Neural progenitor cell (in vitro differentiated cells): ENCODE data around the gene ATG5. TPM values are rescaled to one million over a fixed set of nuclear protein-coding genes. Genes with fewer than 3 reads are reported as not detected.
"Not testable (repeated sequence)": the region's sequence is repeated elsewhere in the genome, so short reads cannot be mapped to it uniquely, and the experiment has no call there.

Experiments used
- DNase-seq: peaks from one replicate; pipeline ENCODE4 v3.0.0-alpha.2; 2016; ENCODE audit warnings: low spot score
- H2AFZ ChIP-seq: fragments of 200-600 bp; sonication (generic); replicated peaks from 2 replicates; pipeline ENCODE4 v1.6.1; 2016; ENCODE audit warnings: antibody characterized with exemption
- H3F3A ChIP-seq: fragments of 200-600 bp; sonication (generic); 2 replicates; pipeline ENCODE4 v1.6.1; 2016; ENCODE audit warnings: antibody characterized with exemption, low read depth
- H3K27ac ChIP-seq: fragments of 200-600 bp; sonication (generic); 2 replicates; pipeline ENCODE4 v1.5.1; 2016; ENCODE audit warnings: mild to moderate bottlenecking
- H3K27me3 ChIP-seq: fragments of 200-600 bp; sonication (generic); 2 replicates; pipeline ENCODE4 v1.6.1; 2016; ENCODE audit warnings: mild to moderate bottlenecking, moderate library complexity
- H3K36me3 ChIP-seq: fragments of 200-600 bp; sonication (generic); 2 replicates; pipeline ENCODE4 v1.5.1; 2016
- H3K4me1 ChIP-seq: fragments of 200-600 bp; sonication (generic); 2 replicates; pipeline ENCODE4 v1.6.1; 2016; ENCODE audit warnings: mixed run types
- H3K4me2 ChIP-seq: fragments of 200-600 bp; sonication (generic); 2 replicates; pipeline ENCODE4 v1.6.1; 2016
- H3K4me3 ChIP-seq: fragments of 200-600 bp; sonication (generic); 2 replicates; pipeline ENCODE4 v1.5.1; 2016
- H3K79me2 ChIP-seq: fragments of 200-600 bp; sonication (generic); 2 replicates; pipeline ENCODE4 v1.6.1; 2016; ENCODE audit warnings: low read depth
- H3K9ac ChIP-seq: fragments of 200-600 bp; sonication (generic); 2 replicates; pipeline ENCODE4 v1.6.1; 2016
- H3K9me3 ChIP-seq: fragments of 200-600 bp; sonication (generic); 2 replicates; pipeline ENCODE4 v1.5.1; 2016; ENCODE audit warnings: low read depth
- H4K20me1 ChIP-seq: fragments of 200-600 bp; sonication (generic); 2 replicates; pipeline ENCODE4 v1.6.1; 2016; ENCODE audit warnings: low read depth
- H3K27ac Mint-ChIP-seq: 3 replicates; pipeline ENCODE4 v1.8.0; 2021; ENCODE audit warnings: mixed read lengths
- H3K27me3 Mint-ChIP-seq: 2 replicates; pipeline ENCODE4 v1.8.0; 2022; ENCODE audit warnings: low read depth, mild to moderate bottlenecking, inconsistent platforms, moderate library complexity, mixed read lengths; ENCODE audit not compliant: insufficient read depth
- H3K36me3 Mint-ChIP-seq: 3 replicates; pipeline ENCODE4 v1.8.0; 2021; ENCODE audit warnings: mixed read lengths
- H3K4me1 Mint-ChIP-seq: 3 replicates; pipeline ENCODE4 v1.8.0; 2021; ENCODE audit warnings: mixed read lengths
- H3K4me3 Mint-ChIP-seq: 3 replicates; pipeline ENCODE4 v1.8.0; 2021; ENCODE audit warnings: mild to moderate bottlenecking, moderate library complexity, mixed read lengths
- H3K9me3 Mint-ChIP-seq: 3 replicates; pipeline ENCODE4 v1.8.0; 2020; ENCODE audit warnings: mixed read lengths
- EZH2 ChIP-seq: fragments of 200-600 bp; sonication (generic); IDR thresholded peaks from 2 replicates; pipeline ENCODE4 v1.6.1; 2017; ENCODE audit warnings: antibody characterized with exemption, mild to moderate bottlenecking, moderate library complexity
- EZH2phosphoT487 ChIP-seq: fragments of 200-600 bp; sonication (generic); IDR thresholded peaks from 2 replicates; pipeline ENCODE4 v1.6.1; 2017; ENCODE audit warnings: antibody characterized with exemption
- total RNA-seq: library from RNA; depleted of rRNA; stranded (reverse); fragments of >200 nt; gene quantifications from 2 replicates; pipeline ENCODE4 v1.2.3, GENCODE V29; 2015; ENCODE audit warnings: low replicate concordance
- TF ChIP-seq, protein P1 (sequence below): fragments of 200-600 bp; sonication (generic); IDR thresholded peaks from 2 replicates; pipeline ENCODE4 v1.5.1; 2017; ENCODE audit warnings: antibody characterized with exemption, mild to moderate bottlenecking

The ATG5 gene
- total RNA-seq, 1 donor from 2014 or later = 45.0 TPM

GRCh38 chr6:106272287-106272686, 53.3 kb downstream of the ATG5 start:
- no peaks in the 10 kb centered on the region for H3K4me1 Mint-ChIP-seq
- peaks cover 63% of the 10 kb centered on the region for H3K79me2 ChIP-seq
- no peak overlapping the region for H3K27ac ChIP-seq
- peaks cover 14% of the 10 kb centered on the region for H3K9me3 Mint-ChIP-seq
- no peaks in the 10 kb centered on the region for H3K36me3 ChIP-seq
- no peak overlapping the region for H3K4me3 Mint-ChIP-seq
- H3K36me3 Mint-ChIP-seq = peaks cover 8% of the 10 kb centered on the region
- H3K4me3 ChIP-seq = no peak overlapping the region
- H3K27ac Mint-ChIP-seq = no peak overlapping the region
- no peak overlapping the region for H3K4me2 ChIP-seq
- DNase-seq = no peak
- no peak overlapping the region for H3K9ac ChIP-seq
- H3K27me3 Mint-ChIP-seq = no peaks in the 10 kb centered on the region
- H3K4me1 ChIP-seq = no peaks in the 10 kb centered on the region
- TF ChIP-seq EZH2phosphoT487 (no peak), EZH2 (no peak)
- TF ChIP-seq, protein P1, sequence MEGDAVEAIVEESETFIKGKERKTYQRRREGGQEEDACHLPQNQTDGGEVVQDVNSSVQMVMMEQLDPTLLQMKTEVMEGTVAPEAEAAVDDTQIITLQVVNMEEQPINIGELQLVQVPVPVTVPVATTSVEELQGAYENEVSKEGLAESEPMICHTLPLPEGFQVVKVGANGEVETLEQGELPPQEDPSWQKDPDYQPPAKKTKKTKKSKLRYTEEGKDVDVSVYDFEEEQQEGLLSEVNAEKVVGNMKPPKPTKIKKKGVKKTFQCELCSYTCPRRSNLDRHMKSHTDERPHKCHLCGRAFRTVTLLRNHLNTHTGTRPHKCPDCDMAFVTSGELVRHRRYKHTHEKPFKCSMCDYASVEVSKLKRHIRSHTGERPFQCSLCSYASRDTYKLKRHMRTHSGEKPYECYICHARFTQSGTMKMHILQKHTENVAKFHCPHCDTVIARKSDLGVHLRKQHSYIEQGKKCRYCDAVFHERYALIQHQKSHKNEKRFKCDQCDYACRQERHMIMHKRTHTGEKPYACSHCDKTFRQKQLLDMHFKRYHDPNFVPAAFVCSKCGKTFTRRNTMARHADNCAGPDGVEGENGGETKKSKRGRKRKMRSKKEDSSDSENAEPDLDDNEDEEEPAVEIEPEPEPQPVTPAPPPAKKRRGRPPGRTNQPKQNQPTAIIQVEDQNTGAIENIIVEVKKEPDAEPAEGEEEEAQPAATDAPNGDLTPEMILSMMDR = no peak
- H3K27me3 ChIP-seq = no peaks in the 10 kb centered on the region
- H2AFZ ChIP-seq = no peak overlapping the region
- H3K9me3 ChIP-seq = no peaks in the 10 kb centered on the region
- H3F3A ChIP-seq = no peaks in the 10 kb centered on the region
- no peaks in the 10 kb centered on the region for H4K20me1 ChIP-seq

DNA sequence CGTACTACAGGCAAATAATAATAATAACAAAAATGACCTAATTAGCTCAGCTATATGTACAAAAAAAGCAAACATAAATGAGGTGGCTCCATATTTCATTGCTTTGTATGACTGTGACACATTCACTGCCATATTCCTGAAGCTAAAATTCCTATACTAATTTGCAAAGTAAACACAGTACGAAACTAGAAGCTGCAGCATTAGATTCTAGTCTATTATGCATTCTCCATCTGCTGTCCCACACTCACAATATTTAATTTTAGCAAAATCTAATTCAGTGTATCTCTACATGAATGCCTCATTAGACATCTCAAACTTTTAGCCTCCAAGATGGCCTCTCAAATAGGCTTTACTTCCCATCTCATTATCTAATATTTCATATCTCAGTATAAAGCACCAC, 55.1 kb downstream of the ATG5 start:
- no peaks in the 10 kb centered on the region for H3K4me1 Mint-ChIP-seq
- H3K79me2 ChIP-seq = peaks cover 81% of the 10 kb centered on the region
- no peaks in the 10 kb centered on the region for H3F3A ChIP-seq
- DNase-seq = no peak
- peaks cover 21% of the 10 kb centered on the region for H3K36me3 Mint-ChIP-seq
- H3K27me3 ChIP-seq = no peaks in the 10 kb centered on the region
- no peak overlapping the region for H3K27ac Mint-ChIP-seq
- H4K20me1 ChIP-seq = no peaks in the 10 kb centered on the region
- H3K4me3 Mint-ChIP-seq = no peak overlapping the region
- no peak overlapping the region for H2AFZ ChIP-seq
- H3K4me3 ChIP-seq = no peak overlapping the region
- no peaks in the 10 kb centered on the region for H3K4me1 ChIP-seq
- no peak overlapping the region for H3K27ac ChIP-seq
- no peaks in the 10 kb centered on the region for H3K9me3 ChIP-seq
- H3K9me3 Mint-ChIP-seq = peaks cover 32% of the 10 kb centered on the region
- no peak for TF ChIP-seq EZH2phosphoT487
- TF ChIP-seq, protein P1 = no peak
- no peaks in the 10 kb centered on the region for H3K27me3 Mint-ChIP-seq
- H3K36me3 ChIP-seq = peaks cover 7% of the 10 kb centered on the region
- H3K4me2 ChIP-seq = no peak overlapping the region
- H3K9ac ChIP-seq = no peak overlapping the region

GRCh38 chr6:106269268-106269919, 56.2 kb downstream of the ATG5 start:
- not testable (repeated sequence) for H2AFZ ChIP-seq, H3K9me3 ChIP-seq, H3K36me3 ChIP-seq, H3F3A ChIP-seq, H3K27me3 Mint-ChIP-seq, H3K27ac Mint-ChIP-seq, H3K27ac ChIP-seq, H3K4me3 ChIP-seq, DNase-seq, H3K4me2 ChIP-seq, H3K4me3 Mint-ChIP-seq, H3K4me1 ChIP-seq, H3K27me3 ChIP-seq, H4K20me1 ChIP-seq, H3K9ac ChIP-seq, H3K4me1 Mint-ChIP-seq
- Mint-ChIP-seq H3K36me3 (peaks cover 31% of the 10 kb centered on the region), H3K9me3 (peaks cover 42% of the 10 kb centered on the region)
- peaks cover 85% of the 10 kb centered on the region for H3K79me2 ChIP-seq

- DNase-seq, H3K27ac ChIP-seq, H4K20me1 ChIP-seq, H2AFZ ChIP-seq, H3K36me3 ChIP-seq, H3K9ac ChIP-seq, H3K9me3 ChIP-seq, H3F3A ChIP-seq, H3K4me1 Mint-ChIP-seq, H3K4me1 ChIP-seq, H3K27ac Mint-ChIP-seq, H3K27me3 ChIP-seq, H3K4me3 ChIP-seq, H3K4me3 Mint-ChIP-seq, H3K27me3 Mint-ChIP-seq, H3K4me2 ChIP-seq: not testable (repeated sequence)
- peaks cover 89% of the 10 kb centered on the region for H3K79me2 ChIP-seq
- peaks cover 45% of the 10 kb centered on the region for H3K9me3 Mint-ChIP-seq
- peaks cover 33% of the 10 kb centered on the region for H3K36me3 Mint-ChIP-seq
These were observed 57.1 kb downstream of the ATG5 start for GRCh38 chr6:106268500-106268899.

DNA sequence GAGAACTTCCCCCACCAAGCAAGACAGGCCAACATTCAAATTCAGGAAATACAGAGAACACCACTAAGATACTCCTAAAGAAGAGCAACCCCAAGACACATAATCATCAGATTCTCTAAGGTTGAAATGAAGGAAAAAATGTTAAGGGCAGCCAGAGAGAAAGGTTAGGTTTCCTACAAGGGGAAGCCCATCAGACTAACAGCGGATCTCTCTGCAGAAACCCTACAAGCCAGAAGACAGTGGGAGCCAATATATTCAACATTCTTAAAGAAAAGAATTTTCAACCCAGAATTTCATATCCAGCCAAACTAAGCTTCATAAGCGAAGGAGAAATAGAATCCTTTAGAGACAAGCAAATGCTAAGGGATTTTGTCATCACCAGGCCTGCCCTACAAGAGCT, 61.1 kb downstream of the ATG5 start:
- not testable (repeated sequence) for H3K4me2 ChIP-seq, H3K9me3 ChIP-seq, H3F3A ChIP-seq, H3K9ac ChIP-seq, H3K36me3 ChIP-seq, DNase-seq, H3K27ac ChIP-seq, H4K20me1 ChIP-seq, H3K4me3 ChIP-seq, H3K27ac Mint-ChIP-seq, H2AFZ ChIP-seq, H3K27me3 Mint-ChIP-seq, H3K4me1 ChIP-seq, H3K4me3 Mint-ChIP-seq, H3K27me3 ChIP-seq, H3K4me1 Mint-ChIP-seq
- peaks cover 36% of the 10 kb centered on the region for H3K36me3 Mint-ChIP-seq
- H3K9me3 Mint-ChIP-seq = peaks cover 45% of the 10 kb centered on the region
- peaks cover 53% of the 10 kb centered on the region for H3K79me2 ChIP-seq

DNA sequence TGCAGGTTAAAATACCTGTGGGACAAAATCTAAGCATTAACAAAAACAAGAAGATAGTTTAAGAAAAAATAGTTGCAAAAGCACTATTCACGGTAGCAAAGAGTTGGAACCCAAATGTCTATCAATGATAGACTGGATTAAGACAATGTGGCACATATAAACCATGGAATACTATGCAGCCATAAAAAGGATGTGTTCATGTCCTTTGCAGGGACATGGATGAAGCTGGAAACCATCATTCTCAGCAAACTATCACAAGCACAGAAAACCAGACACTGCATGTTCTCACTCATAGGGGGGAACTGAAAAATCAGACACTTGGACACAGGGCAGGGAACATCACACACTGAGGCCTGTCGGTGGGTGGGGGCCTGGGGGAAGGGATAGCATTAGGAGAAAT, 65.8 kb downstream of the ATG5 start:
- H3K9me3 ChIP-seq, H3K36me3 Mint-ChIP-seq: not testable (repeated sequence)

More for the DNA sequence above, 65.8 kb downstream of the ATG5 start:
- H3K4me3 ChIP-seq, H3K27me3 ChIP-seq, H3K27me3 Mint-ChIP-seq, H3K36me3 ChIP-seq, H3K9me3 Mint-ChIP-seq, H3F3A ChIP-seq, H2AFZ ChIP-seq, H3K27ac Mint-ChIP-seq, H3K4me1 ChIP-seq, H3K4me3 Mint-ChIP-seq, DNase-seq, H3K27ac ChIP-seq, H3K4me2 ChIP-seq, H3K79me2 ChIP-seq, H4K20me1 ChIP-seq, H3K9ac ChIP-seq, H3K4me1 Mint-ChIP-seq: not testable (repeated sequence)
